Retinal pigment epithelial cell (primary cell): Measurements from ENCODE around the gene SETD1A.

Experiments used
- DNase-seq: peaks from one replicate; pipeline ENCODE4 v3.0.0-alpha.2; 2010; ENCODE audit warnings: low read depth
- H3K4me3 ChIP-seq: 2 replicates; pipeline ENCODE4 v1.5.1; 2011; ENCODE audit warnings: mild to moderate bottlenecking, low read length, control low read depth, moderate library complexity
- TF ChIP-seq, protein P1 (sequence below): conservative IDR thresholded peaks from 2 replicates; pipeline ENCODE4 v1.5.1; 2011; ENCODE audit warnings: low read depth, low read length, control low read depth, inconsistent platforms

Gene SETD1A

GRCh38 chr16:30944352-30944751 is 13.2 kb upstream of the SETD1A start:
- H3K4me3 ChIP-seq, result no peak overlapping the region
- DNase-seq, result no peak
- TF ChIP-seq, protein P1, sequence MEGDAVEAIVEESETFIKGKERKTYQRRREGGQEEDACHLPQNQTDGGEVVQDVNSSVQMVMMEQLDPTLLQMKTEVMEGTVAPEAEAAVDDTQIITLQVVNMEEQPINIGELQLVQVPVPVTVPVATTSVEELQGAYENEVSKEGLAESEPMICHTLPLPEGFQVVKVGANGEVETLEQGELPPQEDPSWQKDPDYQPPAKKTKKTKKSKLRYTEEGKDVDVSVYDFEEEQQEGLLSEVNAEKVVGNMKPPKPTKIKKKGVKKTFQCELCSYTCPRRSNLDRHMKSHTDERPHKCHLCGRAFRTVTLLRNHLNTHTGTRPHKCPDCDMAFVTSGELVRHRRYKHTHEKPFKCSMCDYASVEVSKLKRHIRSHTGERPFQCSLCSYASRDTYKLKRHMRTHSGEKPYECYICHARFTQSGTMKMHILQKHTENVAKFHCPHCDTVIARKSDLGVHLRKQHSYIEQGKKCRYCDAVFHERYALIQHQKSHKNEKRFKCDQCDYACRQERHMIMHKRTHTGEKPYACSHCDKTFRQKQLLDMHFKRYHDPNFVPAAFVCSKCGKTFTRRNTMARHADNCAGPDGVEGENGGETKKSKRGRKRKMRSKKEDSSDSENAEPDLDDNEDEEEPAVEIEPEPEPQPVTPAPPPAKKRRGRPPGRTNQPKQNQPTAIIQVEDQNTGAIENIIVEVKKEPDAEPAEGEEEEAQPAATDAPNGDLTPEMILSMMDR, result no peak

- TF ChIP-seq, protein P1, result no peak
- DNase-seq, result no peak
- H3K4me3 ChIP-seq, result no peak overlapping the region
These were observed 10.6 kb upstream of the SETD1A start for GRCh38 chr16:30946671-30947540.

DNA sequence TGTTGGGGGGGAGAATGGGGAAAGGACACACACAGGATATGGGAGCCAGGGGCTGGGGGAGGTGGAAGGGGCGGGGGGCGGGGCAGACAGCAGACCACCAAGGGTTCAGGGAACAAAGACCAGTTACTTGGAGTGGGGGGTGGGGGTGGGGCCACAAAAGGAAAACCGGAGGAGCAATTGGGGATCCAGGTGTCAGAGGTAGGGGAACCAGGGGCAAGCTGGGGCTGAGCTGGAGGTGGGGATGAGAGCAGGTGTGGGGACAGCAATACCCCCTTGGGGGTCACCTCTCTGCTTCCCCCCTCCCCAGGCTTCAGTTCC is 10.1 kb upstream of the SETD1A start:
- no peak for DNase-seq
- TF ChIP-seq, protein P1, result no peak

DNA sequence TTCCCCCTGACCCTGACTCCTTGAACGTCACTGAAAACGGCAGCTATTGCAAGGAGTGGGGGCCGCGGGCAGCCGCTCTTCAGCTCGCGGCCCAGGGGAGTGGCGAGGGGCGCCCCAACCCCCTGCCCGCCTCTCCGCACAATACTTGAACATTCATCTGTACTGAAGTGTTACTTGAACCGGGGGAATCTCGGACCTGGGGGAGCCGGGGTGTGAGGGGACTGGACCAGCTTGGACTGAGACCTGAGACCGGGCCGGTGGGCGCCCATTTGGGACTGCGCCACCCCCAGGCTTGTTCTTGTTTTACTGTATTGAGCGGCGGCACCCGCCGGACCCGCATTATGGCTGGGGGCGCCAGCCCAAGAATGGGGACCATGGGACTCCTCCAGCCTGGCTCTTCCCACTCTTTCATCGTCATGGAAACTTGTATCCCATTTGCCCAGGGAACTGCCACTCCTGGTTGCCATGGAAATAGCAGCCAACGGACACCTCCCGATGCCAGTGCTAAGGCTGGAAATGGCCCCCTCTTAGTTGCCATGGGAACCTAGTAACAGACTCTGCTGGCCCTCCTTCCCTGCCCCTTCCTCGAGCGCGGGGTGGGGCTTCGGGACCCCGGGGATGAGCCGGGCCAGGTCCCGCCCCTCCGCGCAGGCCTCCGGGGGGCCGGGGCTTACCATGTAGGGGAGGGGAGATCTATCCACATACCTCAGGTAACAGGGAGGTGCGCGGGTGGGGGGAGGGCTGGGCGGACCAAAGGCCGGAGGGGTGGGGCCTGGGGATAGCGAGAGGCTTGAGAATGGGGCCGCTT is 9.5 kb upstream of the SETD1A start:
- peak; percentile 99 for DNase-seq
- TF ChIP-seq, protein P1, result no peak
- peak overlapping the region; percentile 80 for H3K4me3 ChIP-seq

More for the DNA sequence above, 10.1 kb upstream of the SETD1A start:
- no peak overlapping the region for H3K4me3 ChIP-seq

DNA sequence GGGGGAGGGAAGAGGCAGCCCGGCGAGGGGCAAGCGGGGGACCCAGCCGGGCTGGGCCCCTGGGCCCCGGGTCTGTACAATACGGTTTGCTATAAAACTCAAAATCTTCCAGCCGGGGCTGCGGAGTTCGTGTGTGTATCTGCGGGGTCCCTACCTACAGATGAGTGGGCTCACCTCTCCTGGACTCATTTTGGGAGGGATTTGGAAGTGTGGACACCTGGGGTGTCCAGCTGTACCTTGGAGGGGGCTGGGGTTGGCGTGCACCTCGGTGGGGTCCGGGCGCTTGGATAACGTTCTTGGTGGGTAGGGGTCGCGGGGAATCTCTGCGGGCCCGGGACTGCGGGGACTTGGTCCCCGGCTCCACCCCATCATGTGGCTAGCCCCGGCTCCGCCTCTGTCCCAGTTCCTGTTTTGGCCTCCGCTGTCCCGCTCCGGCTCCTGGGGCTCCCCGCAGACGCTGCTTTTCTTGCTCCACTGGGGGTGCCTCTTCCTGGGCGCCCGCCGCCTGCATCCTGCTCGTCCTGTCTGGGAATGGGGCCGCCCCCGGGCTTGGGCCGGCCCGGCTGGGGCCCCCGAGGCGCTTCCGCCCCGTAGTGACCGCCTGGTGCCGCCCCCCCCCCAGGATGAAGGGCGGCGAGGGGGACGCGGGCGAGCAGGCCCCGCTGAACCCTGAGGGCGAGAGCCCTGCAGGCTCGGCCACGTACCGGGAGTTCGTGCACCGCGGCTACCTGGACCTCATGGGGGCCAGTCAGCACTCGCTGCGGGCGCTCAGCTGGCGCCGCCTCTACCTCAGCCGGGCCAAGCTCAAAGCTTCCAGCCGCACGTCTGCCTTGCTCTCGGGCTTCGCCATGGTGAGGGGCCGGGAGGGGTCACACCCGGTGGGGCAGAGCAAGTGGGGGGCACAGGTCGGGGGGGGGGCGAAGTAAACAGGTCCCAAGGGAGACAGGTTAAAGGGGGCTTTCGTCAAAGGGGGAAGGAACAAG is 8.6 kb upstream of the SETD1A start, which contains the start of gene ORAI3:
TSS of gene ORAI3 (plus strand) at position 402 of the 983 bp plus-strand sequence. CDS start at position 624, 222 bp downstream.
- DNase-seq, result no peak
- peak within 1 kb of the TSS; percentile 80 for H3K4me3 ChIP-seq
- TF ChIP-seq, protein P1, result no peak

DNA sequence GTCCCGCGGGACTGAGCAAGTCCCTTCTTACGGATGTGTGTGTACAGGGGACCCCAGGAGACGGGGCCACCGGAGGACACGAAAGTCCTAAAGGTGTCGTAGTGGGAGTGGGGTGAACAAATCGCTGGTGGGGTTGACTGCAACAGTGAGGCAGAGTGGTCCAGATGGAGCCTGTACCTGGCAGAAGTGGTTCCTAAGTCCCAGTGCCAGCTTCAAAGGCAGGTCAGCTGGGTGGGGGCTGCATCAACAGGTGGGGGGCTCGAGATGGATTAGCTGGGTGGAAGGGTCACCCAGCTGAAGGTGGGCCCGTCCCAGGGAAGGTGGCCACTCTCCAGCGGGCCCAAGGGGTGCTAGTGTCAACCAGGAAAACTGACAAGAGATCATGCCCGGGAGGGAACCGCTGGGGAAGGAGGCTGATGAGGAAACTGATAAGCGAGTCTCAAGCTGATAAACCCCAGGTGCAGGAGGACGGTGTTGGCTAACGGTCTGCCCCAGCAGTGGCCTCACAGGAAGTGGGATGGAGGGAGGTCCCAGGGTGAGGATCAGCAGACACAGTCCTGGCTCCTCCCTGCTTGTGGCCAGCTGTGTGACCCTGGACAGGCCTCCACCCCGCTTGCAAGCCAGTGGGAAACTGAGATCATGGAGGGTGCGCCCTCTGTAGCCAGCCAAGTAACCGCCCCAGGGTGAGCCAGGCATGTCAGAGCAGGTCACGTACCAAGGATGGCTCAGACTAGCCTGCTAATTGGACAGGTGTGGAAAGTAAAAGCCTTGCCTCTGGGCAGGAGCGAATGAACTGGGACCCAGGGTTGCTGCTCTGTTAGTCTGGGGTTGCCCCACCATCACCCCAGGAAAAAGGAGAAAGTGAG is 7.7 kb upstream of the SETD1A start:
- TF ChIP-seq, protein P1, result peak; percentile 25
- DNase-seq, result no peak
- peak overlapping the region; percentile 80 for H3K4me3 ChIP-seq
